Heart right ventricle (tissue), 16 donors: Measurements from ENCODE around the gene LRRFIP2. TPM values are rescaled to one million over a fixed set of nuclear protein-coding genes. Genes with fewer than 3 reads are reported as not detected.

Source experiments
- ATAC-seq, 8 donors: fragments of 200-7000 bp; cut with Tn5 transposase; one replicate each; pipeline ENCODE4 v1.9.1; 2020; ENCODE audit warnings: mild to moderate bottlenecking in 8 of 8, moderate library complexity in 8 of 8, moderate number of reproducible peaks in 1 of 8
- DNase-seq, 2 donors: peaks; one replicate each; pipeline ENCODE4 v3.0.0-alpha.2; 2020
- H3K27ac ChIP-seq, 10 donors: fragments of 200-600 bp; sonication (generic) in 2 of 10; one replicate each; pipeline versions ENCODE4 v1.5.0 to v1.8.0; 2020 to 2022; ENCODE audit warnings: mild to moderate bottlenecking in 3 of 10
- H3K27me3 ChIP-seq, 7 donors: fragments of 200-600 bp; one replicate each; pipeline ENCODE4 v1.8.0; 2021 to 2022; ENCODE audit warnings: mild to moderate bottlenecking in 2 of 7
- H3K36me3 ChIP-seq, 9 donors: fragments of 200-600 bp; sonication (generic) in 1 of 9; one replicate each; pipeline versions ENCODE4 v1.5.0 to v1.8.0; 2020 to 2022; ENCODE audit warnings: mild to moderate bottlenecking in 2 of 9
- H3K4me1 ChIP-seq, 9 donors: fragments of 200-600 bp; sonication (generic) in 1 of 9; one replicate each; pipeline versions ENCODE4 v1.5.0 to v1.8.0; 2020 to 2022; ENCODE audit warnings: mild to moderate bottlenecking in 4 of 9
- H3K4me3 ChIP-seq, 10 donors: fragments of 200-600 bp; sonication (generic) in 2 of 10; one replicate each; pipeline versions ENCODE4 v1.5.0 to v1.8.0; 2020 to 2022; ENCODE audit warnings: mild to moderate bottlenecking in 7 of 10, moderate library complexity in 2 of 10
- H3K9me3 ChIP-seq, 11 donors: fragments of 200-600 bp in 10 of 11; sonication (generic) in 2 of 11; one replicate each; pipeline versions ENCODE4 v1.5.0 to v1.8.0; 2013 to 2022; ENCODE audit warnings: mild to moderate bottlenecking in 2 of 11, control low read depth in 1 of 11, moderate library complexity in 1 of 11
- WGBS, 2 donors: extraction: QIAGEN DNeasy Blood & Tissue Kit; methylation state at CpG; one replicate each; pipeline ENCODE4 v1.1.7; 2013; ENCODE audit warnings: inconsistent platforms in 1 of 2; 5-methylcytosine and 5-hydroxymethylcytosine counted together
- intact Hi-C, 10 donors: fragments of 100-400 bp; cut with DNase I; formaldehyde crosslinking; loops; one replicate each; pipeline versions ENCODE4 v1.11.1 to v1.14.2; 2022
- polyA plus RNA-seq, 2 donors: library from polyadenylated mRNA; stranded (reverse); fragments of 200-250 nt; gene quantifications; one replicate each; pipeline ENCODE4 v1.2.3, GENCODE V29; 2013
- total RNA-seq, 10 donors: library from RNA; stranded (reverse); fragmentation: NEBNext Ultra II Directional in 3 of 10; extraction: Animal tissue kit (Norgen Biotek cat#: 25700) in 3 of 10; gene quantifications; one replicate each; pipeline versions ENCODE4 v1.2.1 to v1.2.4, GENCODE V29; 2021 to 2023
- TF ChIP-seq, protein P1 (sequence below), 9 donors: fragments of 200-600 bp; sonication (generic) in 2 of 9; IDR thresholded peaks; one replicate each; pipeline versions ENCODE4 v1.5.0 to v1.8.0; 2021 to 2022; ENCODE audit warnings: antibody characterized with exemption in 9 of 9, mild to moderate bottlenecking in 5 of 9, moderate library complexity in 1 of 9
- donor health status: Arrhythmogenic right ventricular cardiomyopathy.
- donor health status: ischemic (EF 13 %, LVEDD 7.1; RV severe dilation, severe dysfunction).
- donor health status: healthy with polysubstance abuse.
- donor health status: DM: no; HTN: yes; CAD: no.
- donor health status: DM: no; HTN: no; CAD: no.
- donor health status: ischemic (EF 25% LVEDD 6.9; RV normal size, moderate dysfunction).
- donor health status: ischemic (EF 25% LVEDD 5.7; RV mildly dilated, moderate dysfunction).
- donor health status: healthy.
- donor health status: DM: yes; HTN: yes; CAD: no.
- donor health status: Ischemic cardiomyopathy.
- donor health status: ischemic (EF 35%, LVEDD 5.7; RV mildly dilated, moderate dysfunction).
- donor health status: nonischemic (EF 11% LVEDD 7.7; RV severe dilation, severe dysfunction).
- donor health status: DM: yes; HTN: yes; CAD: no.
- donor health status: PGD.
- donor health status: ischemic (EF 29% LVEDD 5.4; RV normal size, mild dysfunction).
- donor health status: nonischemic (EF 23%, LVEDD 6.1; RV moderate dilation, normal function).

LRRFIP2 gene
- total and polyA plus RNA-seq, 12 donors: 63.2 to 199 (median 127) TPM

DNA sequence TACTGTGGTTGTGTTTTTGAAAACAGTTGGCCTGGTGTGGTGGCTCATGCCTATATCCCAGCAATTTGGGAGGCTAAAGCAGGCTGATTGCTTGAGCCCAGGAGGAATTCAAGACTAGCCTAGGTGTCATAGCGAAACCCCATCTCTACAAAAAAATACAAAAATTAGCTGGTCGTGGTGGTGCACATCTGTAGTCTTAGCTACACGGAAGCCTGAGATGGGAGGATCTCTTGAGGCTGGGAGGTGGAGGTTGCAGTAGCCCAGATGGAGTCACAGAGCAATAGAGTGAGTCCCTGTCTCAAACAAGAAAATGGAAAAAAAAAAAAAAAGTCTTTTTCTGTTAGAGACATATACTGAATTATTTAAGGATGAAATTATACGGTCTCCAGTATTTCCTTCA is 14.7 kb upstream of the LRRFIP2 start:
- no peak overlapping the region for H3K4me3 ChIP-seq
- WGBS, 2 donors: 82 to 93% methylated on average over 4 of the region's 4 CpGs
- no peaks in the 10 kb centered on the region for H3K27me3 ChIP-seq
- ATAC-seq: no peak
- DNase-seq: no peak
- peaks cover 0 to 8% (median 3%) of the 10 kb centered on the region in 9 donors for H3K4me1 ChIP-seq
- no peaks in the 10 kb centered on the region for H3K36me3 ChIP-seq
- no peak overlapping the region for H3K27ac ChIP-seq
- TF ChIP-seq, protein P1, sequence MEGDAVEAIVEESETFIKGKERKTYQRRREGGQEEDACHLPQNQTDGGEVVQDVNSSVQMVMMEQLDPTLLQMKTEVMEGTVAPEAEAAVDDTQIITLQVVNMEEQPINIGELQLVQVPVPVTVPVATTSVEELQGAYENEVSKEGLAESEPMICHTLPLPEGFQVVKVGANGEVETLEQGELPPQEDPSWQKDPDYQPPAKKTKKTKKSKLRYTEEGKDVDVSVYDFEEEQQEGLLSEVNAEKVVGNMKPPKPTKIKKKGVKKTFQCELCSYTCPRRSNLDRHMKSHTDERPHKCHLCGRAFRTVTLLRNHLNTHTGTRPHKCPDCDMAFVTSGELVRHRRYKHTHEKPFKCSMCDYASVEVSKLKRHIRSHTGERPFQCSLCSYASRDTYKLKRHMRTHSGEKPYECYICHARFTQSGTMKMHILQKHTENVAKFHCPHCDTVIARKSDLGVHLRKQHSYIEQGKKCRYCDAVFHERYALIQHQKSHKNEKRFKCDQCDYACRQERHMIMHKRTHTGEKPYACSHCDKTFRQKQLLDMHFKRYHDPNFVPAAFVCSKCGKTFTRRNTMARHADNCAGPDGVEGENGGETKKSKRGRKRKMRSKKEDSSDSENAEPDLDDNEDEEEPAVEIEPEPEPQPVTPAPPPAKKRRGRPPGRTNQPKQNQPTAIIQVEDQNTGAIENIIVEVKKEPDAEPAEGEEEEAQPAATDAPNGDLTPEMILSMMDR (IDR thresholded peaks at IDR 0.05): no peak
- H3K9me3 ChIP-seq: no peaks in the 10 kb centered on the region
- intact Hi-C loops: no loop called here

DNA sequence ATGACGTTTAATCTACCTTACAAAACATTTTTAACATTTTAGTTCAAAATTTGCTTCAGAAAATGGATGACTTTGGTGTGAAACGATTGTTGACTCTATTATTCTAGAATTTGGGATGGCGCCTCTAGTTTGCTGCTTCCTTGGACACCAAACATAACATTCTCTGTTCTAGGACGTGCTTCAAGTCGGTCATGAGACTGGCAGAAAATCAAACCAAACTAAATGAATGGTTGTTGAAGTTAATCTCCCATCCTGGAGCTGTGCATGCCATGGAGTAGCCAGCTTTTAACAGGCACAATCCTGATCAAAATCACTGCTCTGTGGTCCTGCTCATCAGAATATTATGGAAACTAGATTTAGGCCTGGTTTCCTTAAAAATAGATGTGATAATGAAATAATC is 9.6 kb upstream of the LRRFIP2 start:
- ATAC-seq: peak in 6 of 8 donors; percentile 46 to 90 (median 66)
- intact Hi-C loops: no loop called here

DNA sequence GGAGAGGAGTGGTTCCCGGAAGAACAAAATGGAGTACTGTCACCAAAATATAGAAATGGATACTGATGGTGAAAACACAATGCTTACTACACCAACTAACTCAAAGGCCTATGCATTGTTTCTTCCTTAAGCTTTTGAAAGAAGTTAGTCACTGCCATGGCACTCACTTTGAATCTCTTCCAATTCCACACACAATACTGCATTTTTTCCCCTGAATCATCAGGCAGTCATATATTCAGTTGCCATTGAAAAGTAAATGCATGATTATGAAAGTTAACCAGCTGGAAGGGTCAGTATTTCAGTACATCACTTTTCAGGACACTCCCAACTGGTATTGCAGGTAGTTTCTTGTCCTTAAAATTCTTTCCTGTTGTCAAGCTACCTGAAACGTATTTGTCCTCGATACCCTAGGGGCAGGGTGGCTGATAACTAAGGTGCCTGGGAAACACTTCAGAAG is 9.0 kb upstream of the LRRFIP2 start:
- ATAC-seq: peak in 2 of 8 donors; percentile 7
- Histone ChIP-seq H3K9me3 (no peaks in the 10 kb centered on the region), H3K27me3 (no peaks in the 10 kb centered on the region), H3K4me3 (no peak overlapping the region), H3K36me3 (peaks cover 0 to 14% (median 0%) of the 10 kb centered on the region in 9 donors), H3K4me1 (peaks cover 0 to 42% (median 23%) of the 10 kb centered on the region in 9 donors), H3K27ac (peak overlapping the region in 8 of 10 donors; percentile 28 to 63 (median 52))
- DNase-seq: no peak
- WGBS, 2 donors: 61 to 63% methylated on average over 3 of the region's 3 CpGs
- TF ChIP-seq, protein P1 (IDR thresholded peaks at IDR 0.05): no peak
- intact Hi-C loops: no loop called here

More for the DNA sequence above, 9.6 kb upstream of the LRRFIP2 start:
- Histone ChIP-seq H3K9me3 (no peaks in the 10 kb centered on the region), H3K27me3 (no peaks in the 10 kb centered on the region), H3K36me3 (peaks cover 0 to 14% (median 0%) of the 10 kb centered on the region in 9 donors), H3K4me3 (no peak overlapping the region), H3K27ac (peak overlapping the region in 8 of 10 donors; percentile 28 to 63 (median 54)), H3K4me1 (peaks cover 0 to 36% (median 17%) of the 10 kb centered on the region in 9 donors)
- TF ChIP-seq, protein P1 (IDR thresholded peaks at IDR 0.05): no peak
- DNase-seq: no peak
- 39 to 53% methylated on average over 5 of the region's 5 CpGs for WGBS, 2 donors

DNA sequence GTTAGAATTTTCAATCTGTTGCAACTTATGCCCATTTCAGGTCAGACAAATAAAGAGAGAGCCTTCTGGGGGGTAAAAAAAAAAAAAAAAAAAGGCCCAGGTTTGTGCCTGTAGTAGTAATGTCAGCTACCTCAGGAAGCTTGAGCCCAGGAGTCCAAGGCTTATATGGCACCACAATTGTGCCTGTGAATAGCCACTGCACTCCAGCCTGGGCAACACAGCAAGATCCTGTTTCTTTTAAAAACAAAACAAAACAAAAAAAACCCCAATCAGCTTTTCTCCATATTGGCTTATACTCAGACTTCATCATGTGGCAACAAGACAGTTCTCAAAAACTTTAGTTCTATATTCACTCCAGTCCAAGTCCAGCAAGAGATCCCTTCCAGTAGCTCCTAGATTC is 8.4 kb upstream of the LRRFIP2 start:
- Histone ChIP-seq H3K4me3 (no peak overlapping the region), H3K9me3 (no peaks in the 10 kb centered on the region), H3K4me1 (peaks cover 0 to 48% (median 29%) of the 10 kb centered on the region in 9 donors), H3K27ac (peak overlapping the region in 6 of 10 donors; percentile 28 to 63 (median 56)), H3K27me3 (no peaks in the 10 kb centered on the region), H3K36me3 (peaks cover 0 to 14% (median 0%) of the 10 kb centered on the region in 9 donors)
- DNase-seq (no peak), ATAC-seq (no peak)
- intact Hi-C loops: no loop called here
- TF ChIP-seq, protein P1 (IDR thresholded peaks at IDR 0.05): no peak
